ENCODE data around the gene NRG2.
A peak's percentile ranks its signal among the peaks of the same experiment; 100 is the strongest.

The NRG2 gene

GRCh38 chr5:139851558-139851957 is 191.5 kb downstream of the NRG2 start:
- no peak for DNase-seq

GRCh38 chr5:139850423-139851016 is 192.6 kb downstream of the NRG2 start:
- DNase-seq: no peak

GRCh38 chr5:139849942-139850341 is 193.2 kb downstream of the NRG2 start:
- no peak for DNase-seq

GRCh38 chr5:139849501-139849900 is 193.6 kb downstream of the NRG2 start:
- DNase-seq: no peak

GRCh38 chr5:139848508-139849100 is 194.5 kb downstream of the NRG2 start:
- no peak for DNase-seq

- peak; percentile 44 for DNase-seq
Measured at GRCh38 chr5:139847790-139848507, 195.2 kb downstream of the NRG2 start.

- DNase-seq: no peak
Measured at GRCh38 chr5:139847091-139847490, 196.0 kb downstream of the NRG2 start.

GRCh38 chr5:139845846-139846681 is 197.0 kb downstream of the NRG2 start:
- no peak for DNase-seq

GRCh38 chr5:139844472-139845145 is 198.5 kb downstream of the NRG2 start:
- DNase-seq: peak; percentile 19

- no peak for DNase-seq
Measured at GRCh38 chr5:139843991-139844390, 199.1 kb downstream of the NRG2 start.

GRCh38 chr5:139842321-139842720 is 200.8 kb downstream of the NRG2 start:
- no peak for DNase-seq

GRCh38 chr5:139841549-139841948 is 201.6 kb downstream of the NRG2 start:
- no peak for DNase-seq

- no peak for DNase-seq
Measured at GRCh38 chr5:139839918-139840317, 203.2 kb downstream of the NRG2 start.

- DNase-seq: no peak
Measured at GRCh38 chr5:139839232-139839815, 203.8 kb downstream of the NRG2 start.

- DNase-seq: no peak
Measured at GRCh38 chr5:139838381-139839197, 204.5 kb downstream of the NRG2 start.

- DNase-seq: no peak
Measured at GRCh38 chr5:139837711-139838380, 205.3 kb downstream of the NRG2 start.

- no peak for DNase-seq
Measured at GRCh38 chr5:139836469-139837208, 206.5 kb downstream of the NRG2 start.

- no peak for DNase-seq
Measured at GRCh38 chr5:139835656-139836055, 207.4 kb downstream of the NRG2 start.

GRCh38 chr5:139833525-139833924 is 209.6 kb downstream of the NRG2 start:
- DNase-seq: no peak

- no peak for DNase-seq
Measured at GRCh38 chr5:139831624-139832023, 211.5 kb downstream of the NRG2 start.
